Mucosa of descending colon (tissue), 3 donors: Measurements from ENCODE around the gene CDK6. TPM values are rescaled to one million over a fixed set of nuclear protein-coding genes. Genes with fewer than 3 reads are reported as not detected.
A peak's percentile ranks its signal among the peaks of the same experiment; 100 is the strongest.

ENCODE experiments used
- ATAC-seq: fragments of 200-7000 bp; cut with Tn5 transposase; one replicate; pipeline ENCODE4 v1.9.1; 2020; ENCODE audit warnings: mild to moderate bottlenecking, moderate library complexity
- DNase-seq, 3 donors: peaks; one replicate each; pipeline ENCODE4 v3.0.0-alpha.2; 2020
- H3K36me3 ChIP-seq: fragments of 200-600 bp; one replicate; pipeline ENCODE4 v1.8.0; 2021; ENCODE audit warnings: low read depth, mild to moderate bottlenecking
- H3K4me1 ChIP-seq: fragments of 200-600 bp; one replicate; pipeline ENCODE4 v1.8.0; 2021; ENCODE audit warnings: low read depth, mild to moderate bottlenecking
- H3K4me3 ChIP-seq: fragments of 200-600 bp; one replicate; pipeline ENCODE4 v1.8.0; 2021; ENCODE audit warnings: mild to moderate bottlenecking
- H3K9me3 ChIP-seq: fragments of 200-600 bp; one replicate; pipeline ENCODE4 v1.8.0; 2021; ENCODE audit warnings: mild to moderate bottlenecking
- CTCF ChIP-seq: fragments of 200-600 bp; IDR thresholded peaks from one replicate; pipeline ENCODE4 v1.8.0; 2022; ENCODE audit warnings: antibody characterized with exemption, mild to moderate bottlenecking
- intact Hi-C, 2 donors: fragments of 100-400 bp; cut with DNase I in 1 of 2; cut with micrococcal nuclease in 1 of 2; formaldehyde crosslinking; loops; one replicate each; pipeline versions ENCODE4 v1.11.0 to v1.11.1; 2022; cut with DNase I, micrococcal nuclease
- total RNA-seq, 3 donors: library from RNA; stranded (reverse); fragmentation: NEBNext Ultra II Directional in 2 of 3; extraction: Animal tissue kit (Norgen Biotek cat#: 25700) in 2 of 3; gene quantifications; one replicate each; pipeline versions ENCODE4 v1.2.1 to v1.2.4, GENCODE V29; 2021 to 2023
- donor health status: DM: no; HTN: no; CAD: no; lungs with moderate emphysema.
- donor health status: DM: no; HTN: no; CAD: no.
- donor health status: DM: no; HTN: yes; CAD: no.

The CDK6 gene
- total RNA-seq, 3 donors from 2014 or later = 23.4 to 52.4 (median 33.1) TPM

- ATAC-seq (no peak), DNase-seq (no peak)
- TF ChIP-seq CTCF = no peak
- Histone ChIP-seq H3K4me3 (no peak overlapping the region), H3K36me3 (no peaks in the 10 kb centered on the region), H3K4me1 (peaks cover 4% of the 10 kb centered on the region), H3K9me3 (no peaks in the 10 kb centered on the region)
- intact Hi-C loops = loop anchor here (10.0 kb wide), 2 partner anchors 57 to 67 kb away; no protein-coding TSS in a partner anchor
Measured at GRCh38 chr7:92627956-92628355, 208.4 kb downstream of the CDK6 start.

- H3K4me1 ChIP-seq = no peaks in the 10 kb centered on the region
- no peak overlapping the region for H3K4me3 ChIP-seq
- DNase-seq = no peak
- intact Hi-C loops = loop anchor here (10.0 kb wide), 2 partner anchors 58 to 68 kb away; no protein-coding TSS in a partner anchor
- no peaks in the 10 kb centered on the region for H3K36me3 ChIP-seq
- TF ChIP-seq CTCF = no peak
- H3K9me3 ChIP-seq = no peaks in the 10 kb centered on the region
- no peak for ATAC-seq
Measured at GRCh38 chr7:92626281-92626809, 210.0 kb downstream of the CDK6 start.

GRCh38 chr7:92625617-92626016 lies 210.8 kb downstream of the CDK6 start:
- ATAC-seq (peak; percentile 46), DNase-seq (no peak)
- intact Hi-C loops = loop anchor here (10.0 kb wide), 2 partner anchors 59 to 69 kb away; no protein-coding TSS in a partner anchor
- Histone ChIP-seq H3K4me1 (no peaks in the 10 kb centered on the region), H3K4me3 (no peak overlapping the region), H3K9me3 (no peaks in the 10 kb centered on the region), H3K36me3 (no peaks in the 10 kb centered on the region)
- TF ChIP-seq CTCF = no peak

GRCh38 chr7:92624298-92624996 lies 211.9 kb downstream of the CDK6 start:
- ATAC-seq = no peak
- H3K4me1 ChIP-seq = no peaks in the 10 kb centered on the region
- no peak for DNase-seq
- intact Hi-C loops = loop anchor here (5.0 to 10.0 kb wide), 5 partner anchors 60 to 433 kb away; no protein-coding TSS in a partner anchor
- no peaks in the 10 kb centered on the region for H3K9me3 ChIP-seq
- H3K4me3 ChIP-seq = no peak overlapping the region
- H3K36me3 ChIP-seq = no peaks in the 10 kb centered on the region
- TF ChIP-seq CTCF = no peak

GRCh38 chr7:92623544-92623943 lies 212.8 kb downstream of the CDK6 start:
- TF ChIP-seq CTCF = no peak
- no peaks in the 10 kb centered on the region for H3K9me3 ChIP-seq
- no peaks in the 10 kb centered on the region for H3K36me3 ChIP-seq
- ATAC-seq (peak; percentile 33), DNase-seq (no peak)
- no peaks in the 10 kb centered on the region for H3K4me1 ChIP-seq
- H3K4me3 ChIP-seq = no peak overlapping the region
- intact Hi-C loops = loop anchor here (5.0 to 10.0 kb wide), 5 partner anchors 61 to 434 kb away; no protein-coding TSS in a partner anchor
